ENCODE results near the gene FAM13A.

GRCh38 chr4:88957570-88957969, 99.4 kb downstream of the FAM13A start:
- TF ChIP-seq EZH2 (IDR thresholded peaks at IDR 0.05; ENCODE audit: insufficient read depth, poor library complexity, severe bottlenecking), result no peak
- no peak for TF ChIP-seq EZH2phosphoT487 (IDR thresholded peaks at IDR 0.05; ENCODE audit: insufficient read depth, low read depth)
